Measurements from ENCODE around the gene CDYL.

CDYL gene

GRCh38 chr6:4916954-4917561 lies 140.9 kb downstream of the CDYL start:
- DNase-seq (ENCODE audit: low spot score): no peak
- Histone ChIP-seq H3K4me3 (ENCODE audit: severe bottlenecking) (no peak overlapping the region), H3K4me1 (ENCODE audit: insufficient read depth, poor library complexity, severe bottlenecking) (peaks cover 23% of the 10 kb centered on the region)

DNA sequence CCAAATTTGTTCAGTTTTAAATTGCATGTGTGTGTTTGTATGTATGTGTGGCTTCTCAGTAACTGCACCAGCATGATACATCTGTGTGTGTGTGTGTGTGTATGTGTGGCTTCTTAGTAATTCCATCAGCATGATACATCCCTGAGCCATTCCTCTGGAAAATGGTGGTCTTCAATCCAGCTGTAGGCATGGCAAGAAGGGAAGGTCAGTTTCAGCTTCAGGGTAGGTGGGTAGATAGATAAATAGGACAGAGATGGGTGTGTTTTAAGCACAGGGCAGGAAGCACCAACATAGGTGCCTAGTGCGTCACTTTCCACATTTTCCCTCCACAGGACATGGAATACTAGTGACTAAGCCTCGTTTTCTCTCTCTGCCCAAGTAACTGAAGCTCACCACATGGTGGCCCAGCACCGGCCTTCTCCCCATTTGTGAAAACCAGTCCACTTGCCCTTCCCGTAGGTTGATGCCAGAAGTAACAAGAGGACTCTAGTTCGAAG lies 144.8 kb downstream of the CDYL start:
- DNase-seq (ENCODE audit: low spot score) (no peak), ATAC-seq (ENCODE audit: low read depth) (no peak)
- Histone ChIP-seq H3K27ac (ENCODE audit: poor library complexity, severe bottlenecking) (no peak overlapping the region), H3K9me3 (ENCODE audit: severe bottlenecking) (no peaks in the 10 kb centered on the region), H3K4me3 (ENCODE audit: severe bottlenecking) (no peak overlapping the region), H3K4me1 (ENCODE audit: insufficient read depth, poor library complexity, severe bottlenecking) (no peaks in the 10 kb centered on the region), H3K36me3 (ENCODE audit: low read depth) (no peaks in the 10 kb centered on the region), H3K27me3 (ENCODE audit: insufficient read depth, poor library complexity, severe bottlenecking) (no peaks in the 10 kb centered on the region)
- TF ChIP-seq CTCF (IDR thresholded peaks at IDR 0.05; ENCODE audit: poor library complexity, severe bottlenecking): no peak

More at GRCh38 chr6:4916954-4917561, 140.9 kb downstream of the CDYL start:
- peaks cover 3% of the 10 kb centered on the region; the same call in 1 of the 2 replicates for H3K36me3 ChIP-seq (ENCODE audit: low read depth)
- no peaks in the 10 kb centered on the region for H3K9me3 ChIP-seq (ENCODE audit: severe bottlenecking)
- no peak for ATAC-seq (ENCODE audit: low read depth)
- H3K27ac ChIP-seq (ENCODE audit: poor library complexity, severe bottlenecking): no peak overlapping the region
- no peak for TF ChIP-seq CTCF (IDR thresholded peaks at IDR 0.05; ENCODE audit: poor library complexity, severe bottlenecking)
- H3K27me3 ChIP-seq (ENCODE audit: insufficient read depth, poor library complexity, severe bottlenecking): no peaks in the 10 kb centered on the region

DNA sequence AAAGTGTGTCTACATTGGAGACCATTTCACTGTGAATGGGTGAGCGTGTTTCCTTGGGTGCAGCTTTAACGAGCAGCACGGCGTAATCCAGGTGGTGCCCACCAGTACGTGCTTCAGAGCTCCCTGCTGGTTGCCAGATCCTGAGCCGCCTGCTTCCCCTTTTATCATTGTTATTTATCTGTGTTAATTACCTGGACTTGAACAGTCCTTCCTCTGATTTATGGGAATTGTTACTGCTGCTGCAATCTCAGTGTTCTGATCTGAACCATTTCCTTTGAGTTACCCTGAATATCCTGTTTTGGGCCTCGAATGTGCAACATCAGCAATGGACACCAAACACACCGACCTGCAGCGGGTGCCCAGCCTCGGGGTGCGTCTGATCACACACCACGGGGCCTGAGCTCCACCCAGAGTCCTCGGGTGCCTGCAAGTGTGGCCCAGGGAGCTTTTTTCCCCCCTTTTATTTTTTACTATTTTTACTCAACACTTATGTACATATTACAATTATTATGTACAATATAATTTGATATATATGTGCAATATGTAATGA lies 146.4 kb downstream of the CDYL start:
- Histone ChIP-seq H3K36me3 (ENCODE audit: low read depth) (no peaks in the 10 kb centered on the region), H3K9me3 (ENCODE audit: severe bottlenecking) (no peaks in the 10 kb centered on the region), H3K4me1 (ENCODE audit: insufficient read depth, poor library complexity, severe bottlenecking) (no peaks in the 10 kb centered on the region), H3K4me3 (ENCODE audit: severe bottlenecking) (no peak overlapping the region), H3K27ac (ENCODE audit: poor library complexity, severe bottlenecking) (no peak overlapping the region), H3K27me3 (ENCODE audit: insufficient read depth, poor library complexity, severe bottlenecking) (no peaks in the 10 kb centered on the region)
- no peak for ATAC-seq (ENCODE audit: low read depth)
- no peak for DNase-seq (ENCODE audit: low spot score)
- TF ChIP-seq CTCF (IDR thresholded peaks at IDR 0.05; ENCODE audit: poor library complexity, severe bottlenecking): no peak

- no peak for TF ChIP-seq CTCF (IDR thresholded peaks at IDR 0.05; ENCODE audit: poor library complexity, severe bottlenecking)
- H3K4me1 ChIP-seq (ENCODE audit: insufficient read depth, poor library complexity, severe bottlenecking): no peaks in the 10 kb centered on the region
- H3K9me3 ChIP-seq (ENCODE audit: severe bottlenecking): no peaks in the 10 kb centered on the region
- no peak overlapping the region for H3K4me3 ChIP-seq (ENCODE audit: severe bottlenecking)
- H3K27me3 ChIP-seq (ENCODE audit: insufficient read depth, poor library complexity, severe bottlenecking): no peaks in the 10 kb centered on the region
- ATAC-seq (ENCODE audit: low read depth): no peak
- H3K27ac ChIP-seq (ENCODE audit: poor library complexity, severe bottlenecking): no peak overlapping the region
- H3K36me3 ChIP-seq (ENCODE audit: low read depth): no peaks in the 10 kb centered on the region
- no peak for DNase-seq (ENCODE audit: low spot score)
Observed at GRCh38 chr6:4923081-4923480, 146.9 kb downstream of the CDYL start.

DNA sequence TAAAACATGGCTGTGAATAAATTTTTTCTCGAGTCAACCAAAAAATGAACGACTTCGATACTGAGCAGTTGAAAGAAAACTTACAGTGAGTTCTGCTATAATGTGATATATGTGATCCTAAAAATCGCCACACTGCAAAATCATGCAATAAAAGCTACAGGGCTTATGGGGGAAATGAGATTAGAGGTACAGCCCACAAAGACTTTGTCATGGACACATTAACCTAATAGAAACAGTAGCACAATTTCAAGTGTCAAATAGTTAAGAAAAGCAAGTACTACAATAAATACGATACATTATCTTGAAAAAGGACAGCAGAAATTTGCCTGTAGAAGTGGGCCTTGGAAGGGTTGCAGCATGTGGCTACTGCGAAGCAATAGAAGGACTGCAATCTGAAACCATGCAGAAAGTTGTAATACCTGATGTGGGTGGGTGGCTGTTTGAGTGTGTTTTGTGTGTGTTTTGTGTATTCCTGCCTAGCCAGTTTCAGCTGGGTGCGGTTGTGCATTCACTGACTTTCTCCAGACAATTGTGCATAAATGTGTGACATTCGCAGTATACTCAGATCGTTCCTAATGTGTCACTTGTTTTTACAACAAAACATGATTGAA lies 148.6 kb downstream of the CDYL start:
- H3K4me1 ChIP-seq (ENCODE audit: insufficient read depth, poor library complexity, severe bottlenecking): no peaks in the 10 kb centered on the region
- H3K4me3 ChIP-seq (ENCODE audit: severe bottlenecking): no peak overlapping the region
- ATAC-seq (ENCODE audit: low read depth): no peak
- H3K9me3 ChIP-seq (ENCODE audit: severe bottlenecking): no peaks in the 10 kb centered on the region
- no peak overlapping the region for H3K27ac ChIP-seq (ENCODE audit: poor library complexity, severe bottlenecking)
- no peak for DNase-seq (ENCODE audit: low spot score)
- TF ChIP-seq CTCF (IDR thresholded peaks at IDR 0.05; ENCODE audit: poor library complexity, severe bottlenecking): no peak
- no peaks in the 10 kb centered on the region for H3K36me3 ChIP-seq (ENCODE audit: low read depth)
- H3K27me3 ChIP-seq (ENCODE audit: insufficient read depth, poor library complexity, severe bottlenecking): no peaks in the 10 kb centered on the region
